ENCODE measurements around the gene DMWD. TPM values are rescaled to one million over a fixed set of nuclear protein-coding genes. Genes with fewer than 3 reads are reported as not detected.

The DMWD gene
- total RNA-seq, 4 donors from 2014 or later, result 4.4 to 103 (median 36.9) TPM

DNA sequence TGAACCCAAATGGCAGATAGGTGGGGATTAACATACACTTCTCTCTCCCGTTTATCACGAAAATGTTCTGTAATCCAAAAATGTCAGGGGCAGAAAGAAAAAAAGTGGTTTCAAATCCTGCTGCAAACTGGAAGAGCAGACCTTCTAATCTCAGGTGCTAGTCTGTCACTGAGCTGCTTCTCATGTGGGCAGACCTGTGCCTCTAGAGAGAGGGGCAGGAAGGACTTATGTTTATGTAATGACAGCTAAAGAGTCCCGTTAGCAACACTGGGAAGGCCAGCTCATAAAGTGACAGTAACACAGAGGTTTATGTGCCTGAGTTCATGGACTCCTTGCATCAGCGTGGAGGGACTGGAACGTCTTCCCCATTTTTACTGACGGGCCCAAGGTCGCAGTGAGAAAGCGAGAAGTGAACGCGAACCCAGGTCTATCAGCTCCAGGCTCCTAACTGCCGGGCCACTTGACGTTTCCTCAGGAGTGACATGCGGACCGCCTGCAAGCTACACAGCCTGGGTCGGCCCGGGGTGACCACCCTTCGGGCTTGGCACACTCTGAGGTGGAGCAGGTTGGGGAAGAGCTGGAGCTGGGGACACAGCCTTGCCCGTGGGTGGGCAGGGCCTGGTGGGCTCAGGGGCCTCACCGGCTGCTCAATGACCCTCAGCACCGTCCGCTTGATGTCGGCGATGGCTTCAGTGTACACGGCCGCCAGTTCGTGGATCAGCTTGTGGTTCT is 32.1 kb upstream of the DMWD start:
- H3K9me3 ChIP-seq, result no peaks in the 10 kb centered on the region
- TF ChIP-seq, protein P1, sequence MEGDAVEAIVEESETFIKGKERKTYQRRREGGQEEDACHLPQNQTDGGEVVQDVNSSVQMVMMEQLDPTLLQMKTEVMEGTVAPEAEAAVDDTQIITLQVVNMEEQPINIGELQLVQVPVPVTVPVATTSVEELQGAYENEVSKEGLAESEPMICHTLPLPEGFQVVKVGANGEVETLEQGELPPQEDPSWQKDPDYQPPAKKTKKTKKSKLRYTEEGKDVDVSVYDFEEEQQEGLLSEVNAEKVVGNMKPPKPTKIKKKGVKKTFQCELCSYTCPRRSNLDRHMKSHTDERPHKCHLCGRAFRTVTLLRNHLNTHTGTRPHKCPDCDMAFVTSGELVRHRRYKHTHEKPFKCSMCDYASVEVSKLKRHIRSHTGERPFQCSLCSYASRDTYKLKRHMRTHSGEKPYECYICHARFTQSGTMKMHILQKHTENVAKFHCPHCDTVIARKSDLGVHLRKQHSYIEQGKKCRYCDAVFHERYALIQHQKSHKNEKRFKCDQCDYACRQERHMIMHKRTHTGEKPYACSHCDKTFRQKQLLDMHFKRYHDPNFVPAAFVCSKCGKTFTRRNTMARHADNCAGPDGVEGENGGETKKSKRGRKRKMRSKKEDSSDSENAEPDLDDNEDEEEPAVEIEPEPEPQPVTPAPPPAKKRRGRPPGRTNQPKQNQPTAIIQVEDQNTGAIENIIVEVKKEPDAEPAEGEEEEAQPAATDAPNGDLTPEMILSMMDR (IDR thresholded peaks at IDR 0.05), result no peak
- H3K27me3 ChIP-seq, result no peaks in the 10 kb centered on the region
- intact Hi-C loops (cut with DNase I; ENCODE audit: low total_unique reads), result no loop called here
- H3K36me3 ChIP-seq, result no peaks in the 10 kb centered on the region
- H3K4me1 ChIP-seq, result no peaks in the 10 kb centered on the region
- DNase-seq, result no peak
- H3K27ac ChIP-seq, result no peak overlapping the region
- no peak overlapping the region for H3K4me3 ChIP-seq

- no peak for DNase-seq
- TF ChIP-seq POLR2A (IDR thresholded peaks at IDR 0.05), result no peak
- TF ChIP-seq, protein P1 (IDR thresholded peaks at IDR 0.05), result no peak
- no peak overlapping the region for H3K4me3 ChIP-seq
- intact Hi-C loops (cut with DNase I; ENCODE audit: low total_unique reads), result no loop called here
- no peak overlapping the region for H3K27ac ChIP-seq
- H3K27me3 ChIP-seq, result no peaks in the 10 kb centered on the region
- H3K4me1 ChIP-seq, result no peaks in the 10 kb centered on the region
- no peaks in the 10 kb centered on the region for H3K36me3 ChIP-seq
- H3K9me3 ChIP-seq, result no peaks in the 10 kb centered on the region
Observed at GRCh38 chr19:45824041-45824471, 31.4 kb upstream of the DMWD start.

DNA sequence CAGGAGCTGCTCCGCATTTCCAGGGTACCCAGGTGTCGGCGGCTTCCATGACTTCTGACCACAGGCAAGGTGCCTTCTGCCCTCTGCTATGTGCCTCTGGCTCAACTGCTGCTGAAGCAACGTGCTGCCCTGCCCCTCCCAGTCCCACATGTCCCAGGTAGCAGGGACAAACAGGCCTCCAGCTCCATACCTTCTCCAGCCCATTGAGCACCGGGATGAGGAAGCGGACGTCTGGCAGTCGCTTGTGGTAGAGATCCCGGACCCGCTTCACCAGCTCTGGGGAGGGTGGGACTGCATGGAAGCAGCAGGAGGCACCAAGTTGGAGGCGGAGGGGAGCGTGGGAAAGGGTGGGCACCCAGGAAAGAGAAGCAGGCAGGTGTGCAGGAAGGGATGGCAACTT is 30.5 kb upstream of the DMWD start:
- no peak for DNase-seq
- H3K36me3 ChIP-seq, result no peaks in the 10 kb centered on the region
- no peak for TF ChIP-seq POLR2A (IDR thresholded peaks at IDR 0.05)
- TF ChIP-seq, protein P1 (IDR thresholded peaks at IDR 0.05), result no peak

GRCh38 chr19:45822716-45823115 is 30.1 kb upstream of the DMWD start:
- H3K4me3 ChIP-seq, result no peak overlapping the region
- no peak for DNase-seq
- intact Hi-C loops (cut with DNase I; ENCODE audit: low total_unique reads), result no loop called here

More for the DNA sequence above, 30.5 kb upstream of the DMWD start:
- Histone ChIP-seq H3K27ac (no peak overlapping the region), H3K4me1 (no peaks in the 10 kb centered on the region), H3K4me3 (no peak overlapping the region), H3K27me3 (no peaks in the 10 kb centered on the region), H3K9me3 (no peaks in the 10 kb centered on the region)
- intact Hi-C loops (cut with DNase I; ENCODE audit: low total_unique reads), result no loop called here

DNA sequence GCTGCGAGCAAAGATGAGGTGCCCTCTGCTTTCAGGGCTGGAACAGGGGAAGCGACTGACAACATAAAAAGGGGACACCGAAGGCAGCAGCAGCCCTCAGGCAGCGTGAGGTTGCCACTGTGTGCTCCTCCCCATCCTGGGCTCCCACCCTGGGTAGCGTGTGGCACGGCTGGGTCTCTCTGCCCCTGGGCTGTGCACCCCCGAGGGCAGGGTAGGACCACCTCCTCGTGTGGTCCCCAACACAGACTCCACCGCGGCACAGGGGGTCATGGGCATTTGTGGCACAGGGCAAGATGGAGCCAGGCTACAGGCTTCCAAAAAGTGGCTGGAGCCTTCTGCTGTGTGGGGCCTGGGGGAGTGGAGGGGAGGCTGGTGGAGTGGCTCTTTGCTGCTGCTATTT is 28.9 kb upstream of the DMWD start:
- Histone ChIP-seq H3K27me3 (no peaks in the 10 kb centered on the region), H3K4me1 (no peaks in the 10 kb centered on the region), H3K4me3 (no peak overlapping the region), H3K27ac (no peak overlapping the region), H3K9me3 (no peaks in the 10 kb centered on the region), H3K36me3 (no peaks in the 10 kb centered on the region)
- DNase-seq, result no peak
- TF ChIP-seq, protein P1 (IDR thresholded peaks at IDR 0.05), result no peak
- no peak for TF ChIP-seq POLR2A (IDR thresholded peaks at IDR 0.05)
- intact Hi-C loops (cut with DNase I; ENCODE audit: low total_unique reads), result no loop called here

More at GRCh38 chr19:45822716-45823115, 30.1 kb upstream of the DMWD start:
- Histone ChIP-seq H3K9me3 (no peaks in the 10 kb centered on the region), H3K27me3 (no peaks in the 10 kb centered on the region), H3K4me1 (no peaks in the 10 kb centered on the region), H3K36me3 (no peaks in the 10 kb centered on the region), H3K27ac (no peak overlapping the region)
- TF ChIP-seq, protein P1 (IDR thresholded peaks at IDR 0.05), result no peak
- no peak for TF ChIP-seq POLR2A (IDR thresholded peaks at IDR 0.05)

All from uterus (tissue), 4 donors.